Stromal cell of bone marrow (primary cell): Measurements from ENCODE around the gene NUP153.
"Not testable (repeated sequence)": the region's sequence is repeated elsewhere in the genome, so short reads cannot be mapped to it uniquely, and the experiment has no call there.

Experiments used
- DNase-seq: peaks from one replicate; pipeline ENCODE4 v3.0.0-alpha.2; 2012; ENCODE audit warnings: low read depth

The NUP153 gene

GRCh38 chr6:17600527-17601385 is 106.0 kb downstream of the NUP153 start:
- no peak for DNase-seq

GRCh38 chr6:17599877-17600526 is 106.7 kb downstream of the NUP153 start, which contains the start of gene FAM8A1:
Gene FAM8A1, plus strand, starts transcription at chr6:17600302. Its CDS starts 108 bp downstream, at chr6:17600410.
- DNase-seq = peak; percentile 74

GRCh38 chr6:17596085-17596484 is 110.6 kb downstream of the NUP153 start:
- DNase-seq = no peak

GRCh38 chr6:17593246-17593645 is 113.5 kb downstream of the NUP153 start:
- DNase-seq = no peak

- DNase-seq = no peak
Observed at GRCh38 chr6:17591287-17591686, 115.4 kb downstream of the NUP153 start.

- peak; percentile 36 for DNase-seq
Observed at GRCh38 chr6:17589406-17590096, 117.2 kb downstream of the NUP153 start.

GRCh38 chr6:17588011-17588410 is 118.7 kb downstream of the NUP153 start:
- DNase-seq = no peak

- not testable (repeated sequence) for DNase-seq
Observed at GRCh38 chr6:17586623-17587022, 120.1 kb downstream of the NUP153 start.

- no peak for DNase-seq
Observed at GRCh38 chr6:17585766-17586490, 120.8 kb downstream of the NUP153 start.

- DNase-seq = peak; percentile 79
Observed at GRCh38 chr6:17584241-17584803, 122.4 kb downstream of the NUP153 start.

GRCh38 chr6:17583811-17584210 is 122.9 kb downstream of the NUP153 start:
- no peak for DNase-seq

GRCh38 chr6:17581282-17581681 is 125.4 kb downstream of the NUP153 start:
- not testable (repeated sequence) for DNase-seq

GRCh38 chr6:17580518-17581048 is 126.1 kb downstream of the NUP153 start:
- no peak for DNase-seq

GRCh38 chr6:17577059-17577458 is 129.7 kb downstream of the NUP153 start:
- DNase-seq = no peak

- peak; percentile 92 for DNase-seq
Observed at GRCh38 chr6:17574866-17575560, 131.7 kb downstream of the NUP153 start.

GRCh38 chr6:17565399-17565798 is 141.3 kb downstream of the NUP153 start:
- DNase-seq = no peak
